GM18861 (cell line): ENCODE results near the gene C12orf54.
A peak's percentile ranks its signal among the peaks of the same experiment; 100 is the strongest.
"Not testable (repeated sequence)": the region's sequence is repeated elsewhere in the genome, so short reads cannot be mapped to it uniquely, and the experiment has no call there.

Experiments used
- ATAC-seq: cut with Tn5 transposase; IDR thresholded peaks from one replicate; pipeline ENCODE4 v1.9.1; 2021; ENCODE audit not compliant: unreplicated experiment

The C12orf54 gene

GRCh38 chr12:48482198-48482597, at the start of gene C12orf54:
Gene C12orf54 (plus strand): TSS chr12:48482498. CDS start chr12:48483297, 799 bp downstream.
- ATAC-seq = no peak

GRCh38 chr12:48434016-48434415, 48.3 kb upstream of the C12orf54 start:
- not testable (repeated sequence) for ATAC-seq

GRCh38 chr12:48441069-48441468, 41.2 kb upstream of the C12orf54 start:
- ATAC-seq = no peak

DNA sequence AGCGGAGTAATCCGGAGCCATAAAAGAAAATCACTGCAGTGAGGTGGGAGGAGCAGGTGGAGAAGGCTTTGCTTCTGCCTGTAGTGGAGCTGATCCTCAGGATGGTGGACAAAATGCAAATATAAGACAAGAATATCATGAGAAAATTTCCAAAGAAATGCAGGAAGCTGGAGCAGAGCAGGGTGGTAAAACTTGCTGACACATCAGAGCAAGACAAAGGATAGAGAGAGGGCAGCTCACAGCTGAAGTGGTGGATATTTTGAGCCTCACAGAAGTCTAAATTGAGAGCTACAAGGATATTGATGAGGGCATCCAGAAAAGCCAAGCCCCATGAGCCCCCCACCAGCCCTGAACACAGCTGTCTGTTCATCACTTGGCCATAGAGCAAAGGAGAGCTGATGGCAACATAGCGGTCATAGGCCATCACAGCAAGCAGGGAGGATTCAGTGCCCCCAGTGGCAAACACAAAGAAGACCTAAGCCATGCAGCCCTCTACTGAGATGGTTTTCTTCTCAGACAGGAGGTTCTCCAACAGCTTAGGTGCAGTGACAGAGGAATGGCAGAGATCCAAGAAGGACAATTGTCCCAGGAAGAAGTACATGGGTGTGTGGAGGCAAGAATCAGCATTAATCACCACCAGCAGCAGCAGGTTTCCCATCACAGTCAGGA, 40.0 kb upstream of the C12orf54 start:
- no peak for ATAC-seq

GRCh38 chr12:48445538-48445937, 36.8 kb upstream of the C12orf54 start:
- no peak for ATAC-seq

DNA sequence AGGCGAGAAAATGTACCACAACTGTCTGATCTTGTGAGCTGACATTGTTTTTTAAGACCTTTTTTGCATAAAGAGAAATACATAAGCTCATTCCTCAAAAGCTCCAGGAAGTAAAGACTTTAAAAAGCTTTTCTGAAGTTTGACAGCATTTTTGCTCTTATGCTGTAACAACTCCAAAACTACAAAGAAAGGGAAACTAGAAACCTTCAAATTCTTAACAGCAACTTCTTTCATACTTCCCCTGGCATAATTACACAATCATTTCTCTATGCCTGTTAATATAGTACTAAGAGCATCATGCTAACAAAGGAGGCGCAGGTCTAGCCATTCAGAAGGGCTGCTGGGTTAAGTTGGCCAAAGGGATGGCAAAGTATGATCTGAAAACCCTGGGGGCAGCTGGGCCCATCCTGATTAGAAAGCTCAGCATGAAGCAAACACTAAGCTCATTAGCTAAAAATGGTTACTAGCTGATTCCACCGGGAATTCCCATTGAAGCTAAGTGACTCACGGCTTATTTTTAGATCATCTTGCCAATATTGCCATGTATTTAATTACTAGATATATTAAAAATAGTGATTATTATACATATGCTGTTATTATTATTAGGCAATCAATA, 36.0 kb upstream of the C12orf54 start:
- no peak for ATAC-seq

GRCh38 chr12:48447755-48448154, 34.5 kb upstream of the C12orf54 start:
- no peak for ATAC-seq

- no peak for ATAC-seq
Measured at GRCh38 chr12:48451372-48451771, 30.9 kb upstream of the C12orf54 start.

DNA sequence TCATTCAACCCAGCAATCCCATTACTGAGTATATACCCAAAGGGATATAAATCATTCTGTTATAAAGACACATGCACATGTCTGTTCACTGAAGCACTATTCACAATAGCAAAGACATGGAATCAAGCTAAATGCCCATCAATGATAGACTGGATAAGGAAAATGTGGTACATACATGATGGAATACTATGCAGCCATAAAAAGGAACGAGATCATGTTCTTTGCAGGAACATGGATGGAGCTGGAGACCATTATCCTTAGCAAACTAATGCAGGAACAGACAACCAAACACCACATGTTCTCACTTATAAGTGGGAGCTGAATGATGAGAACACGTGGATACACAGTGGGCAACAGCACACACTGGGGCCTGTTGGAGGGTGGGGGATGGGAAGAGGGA, 29.3 kb upstream of the C12orf54 start:
- ATAC-seq = not testable (repeated sequence)

DNA sequence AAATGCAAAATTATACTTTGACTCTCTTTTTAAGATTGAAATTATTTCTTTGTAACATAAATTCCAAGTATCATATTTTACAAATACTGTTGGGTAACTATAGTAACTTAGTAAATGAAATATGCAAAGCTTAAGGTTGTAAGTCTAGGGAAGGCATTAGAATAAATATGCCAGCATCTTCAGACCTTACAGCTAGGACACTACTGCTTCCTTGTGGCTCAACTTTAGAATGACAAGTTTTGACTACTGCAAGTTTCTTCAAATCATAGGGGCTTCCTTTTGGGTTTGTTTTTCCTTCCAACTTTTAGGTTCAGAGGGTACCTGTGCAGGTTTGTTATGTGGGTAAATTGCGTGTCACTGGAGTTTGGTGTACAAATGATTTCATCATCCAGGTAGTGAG, 27.6 kb upstream of the C12orf54 start:
- ATAC-seq = no peak

GRCh38 chr12:48455116-48455515, 27.2 kb upstream of the C12orf54 start:
- ATAC-seq = no peak

- no peak for ATAC-seq
Measured at GRCh38 chr12:48459259-48459658, 23.0 kb upstream of the C12orf54 start.

GRCh38 chr12:48469027-48469426, 13.3 kb upstream of the C12orf54 start:
- ATAC-seq = not testable (repeated sequence)

GRCh38 chr12:48472259-48472658, 10.0 kb upstream of the C12orf54 start, which contains the start of gene ANP32D:
Gene ANP32D (plus strand): TSS chr12:48472559. CDS start chr12:48472665, 106 bp downstream.
- ATAC-seq = no peak

DNA sequence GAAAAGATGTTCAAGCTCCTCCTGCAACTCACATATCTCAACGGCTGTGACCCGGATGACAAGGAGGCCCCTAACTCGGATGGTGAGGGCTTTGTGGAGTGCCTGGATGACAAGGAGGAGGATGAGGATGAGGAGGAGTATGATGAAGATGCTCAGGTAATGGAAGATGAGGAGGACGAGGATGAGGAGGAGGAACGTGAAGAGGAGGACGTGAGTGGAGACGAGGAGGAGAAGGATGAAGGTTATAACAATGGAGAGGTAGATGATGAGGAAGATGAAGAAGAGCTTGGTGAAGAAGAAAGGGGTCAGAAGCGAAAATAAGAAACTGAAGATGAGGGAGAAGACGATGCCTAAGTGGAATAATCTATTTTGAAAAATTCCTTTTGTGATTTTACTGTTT, 9.2 kb upstream of the C12orf54 start:
- no peak for ATAC-seq

GRCh38 chr12:48474497-48474896, 7.8 kb upstream of the C12orf54 start:
- not testable (repeated sequence) for ATAC-seq

DNA sequence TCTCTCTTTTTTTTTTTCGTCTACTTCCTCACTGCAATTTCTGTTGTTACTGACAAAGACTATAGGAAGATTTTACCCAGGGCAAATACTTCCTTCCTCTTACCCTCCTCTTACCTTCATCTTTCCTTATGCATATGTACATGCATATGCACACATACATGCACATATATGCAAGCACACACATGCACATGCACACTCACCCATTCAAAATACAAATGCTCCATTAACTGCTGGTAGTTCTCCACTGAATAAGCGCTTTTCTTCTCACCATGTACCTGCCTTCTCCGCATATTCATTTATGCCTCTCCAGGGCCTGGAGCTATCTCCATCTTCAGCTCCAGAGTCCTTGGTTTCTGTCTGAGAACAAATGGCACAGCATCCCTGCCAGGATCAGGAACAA, 632 bp downstream of the C12orf54 start:
- no peak for ATAC-seq

DNA sequence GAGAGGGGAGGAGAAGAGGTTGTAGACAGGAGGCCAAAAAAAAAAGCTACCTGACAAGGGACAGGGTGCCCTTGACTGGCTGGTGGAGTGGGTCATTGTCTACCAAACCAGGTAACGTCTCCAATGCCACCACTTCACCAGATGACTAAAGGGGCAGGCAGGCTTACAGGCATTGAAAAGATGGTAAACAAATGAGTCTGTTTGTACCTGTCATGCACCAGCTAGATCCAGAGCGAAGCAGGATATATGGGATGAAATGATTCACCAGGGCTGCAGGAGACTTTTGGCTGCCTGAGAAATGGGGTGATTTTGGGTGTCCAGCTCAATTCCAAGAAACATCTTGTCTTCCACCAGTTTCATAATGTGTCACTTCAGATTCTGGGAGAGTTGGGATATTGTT, 4.0 kb downstream of the C12orf54 start:
- ATAC-seq = no peak

DNA sequence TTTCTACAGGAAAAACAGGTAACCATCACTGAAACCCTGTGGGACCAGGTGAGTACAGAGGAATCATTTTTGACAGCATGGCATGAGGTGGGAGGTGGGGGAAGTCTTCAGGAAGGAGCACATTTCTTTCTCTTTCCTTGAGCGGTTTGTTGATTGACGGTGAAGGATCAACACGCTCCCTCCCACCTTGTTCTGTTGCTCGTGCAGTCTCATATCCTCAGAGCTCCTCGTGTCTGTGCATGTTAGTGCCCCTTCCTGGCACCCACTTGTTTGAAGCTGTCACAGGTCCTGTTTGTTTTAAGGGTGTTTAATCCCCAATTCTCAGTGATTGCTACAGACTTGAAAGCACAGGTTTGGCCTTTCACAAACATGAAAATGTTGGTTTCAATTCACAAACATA, 4.4 kb downstream of the C12orf54 start:
- ATAC-seq = no peak

DNA sequence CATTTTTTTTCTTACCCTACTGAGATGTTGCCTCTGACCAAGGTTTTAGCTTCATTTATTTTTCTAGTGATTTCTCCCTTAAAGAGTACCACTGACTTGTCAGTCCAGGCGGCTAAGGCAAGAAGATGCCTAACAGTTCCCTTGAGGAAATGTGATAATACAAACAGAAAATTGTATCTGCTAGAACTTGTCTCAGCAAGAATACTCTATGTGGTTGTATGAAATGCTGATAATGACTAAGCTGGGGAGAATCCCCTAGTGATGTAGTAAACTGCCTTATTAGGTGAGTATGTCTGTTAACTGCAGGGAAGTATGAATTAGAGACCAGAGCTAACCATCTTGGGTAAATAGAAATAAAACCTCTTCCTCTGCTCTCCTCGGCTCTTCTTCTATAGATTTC, 6.7 kb downstream of the C12orf54 start:
- peak; percentile 100 for ATAC-seq

DNA sequence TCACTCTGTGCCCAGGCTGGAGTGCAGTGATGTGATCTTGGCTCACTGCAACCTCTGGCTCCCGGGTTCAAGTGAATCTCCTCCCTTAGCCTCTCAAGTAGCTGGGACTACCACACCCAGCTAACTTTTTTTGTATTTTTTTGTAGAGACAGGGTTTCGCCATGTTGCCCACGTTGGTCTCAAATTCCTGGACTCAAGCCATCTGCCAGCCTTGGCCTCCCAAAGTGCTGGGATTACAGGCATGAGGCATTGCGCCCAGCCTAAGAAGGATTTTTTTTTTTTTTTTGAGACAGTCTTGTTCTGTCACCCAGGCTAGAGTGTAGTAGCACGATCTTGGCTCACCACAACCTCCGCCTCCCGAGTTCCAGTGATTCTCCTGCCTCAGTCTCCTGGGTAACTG, 7.2 kb downstream of the C12orf54 start:
- not testable (repeated sequence) for ATAC-seq

GRCh38 chr12:48500281-48500680, 18.0 kb downstream of the C12orf54 start:
- not testable (repeated sequence) for ATAC-seq

- ATAC-seq = not testable (repeated sequence)
Measured at GRCh38 chr12:48506836-48507235, 24.5 kb downstream of the C12orf54 start.
